GM12878 (cell line): Measurements from ENCODE around the gene KLHL18. TPM values are rescaled to one million over a fixed set of nuclear protein-coding genes. Genes with fewer than 3 reads are reported as not detected.

Experiments used
- ATAC-seq: fragments of 200-7000 bp; cut with Tn5 transposase; 3 replicates; pipeline ENCODE4 v1.9.1; 2020; ENCODE audit warnings: mild to moderate bottlenecking, moderate library complexity
- BruUV-seq: library from RNA; stranded (reverse); fragments of 400-500 nt; replicated peaks from 2 replicates; lab custom pipeline; 2021; lab: Mats Ljungman, UMichigan
- CTCF ChIA-PET: fragments of 300-600 bp; sonication (Branson Sonifier 250); formaldehyde crosslinking; extraction: SDS; loops from one replicate; lab custom pipeline; 2021; ENCODE audit warnings: inconsistent platforms; lab: Yijun Ruan, JAX
- POLR2A ChIA-PET: fragments of 350-600 bp; formaldehyde crosslinking; extraction: SDS; loops from one replicate; lab custom pipeline; 2021; ENCODE audit warnings: inconsistent platforms; lab: Charles Lee
- RAD21 ChIA-PET: fragments of 300-600 bp; sonication (Branson Sonifier 250); formaldehyde crosslinking; loops from one replicate; lab custom pipeline; 2023; ENCODE audit warnings: antibody characterized with exemption; ENCODE audit not compliant: unreplicated experiment; lab: Charles Lee
- SMC1A ChIA-PET: fragments of 300-600 bp; sonication (Branson Sonifier 250); formaldehyde crosslinking; loops from one replicate; lab custom pipeline; 2023; ENCODE audit not compliant: unreplicated experiment, uncharacterized antibody; lab: Charles Lee
- DNase-seq: peaks from one replicate; pipeline ENCODE4 v3.0.0-alpha.2; 2011; ENCODE audit warnings: low read depth, low spot score
- FAIRE-seq: peaks from 3 replicates; lab custom pipeline; 2011; peaks lifted over from hg19 to GRCh38; lab: Jason Lieb, UNC
- H2AFZ ChIP-seq: 2 replicates; pipeline ENCODE4 v1.6.0; 2011; ENCODE audit warnings: low read depth, low read length, control low read depth; ENCODE audit not compliant: control insufficient read depth
- H3K27ac ChIP-seq: 2 replicates; pipeline ENCODE4 v1.5.1; 2011; ENCODE audit warnings: control low read depth; ENCODE audit not compliant: control insufficient read depth, insufficient read depth
- H3K27me3 ChIP-seq, 2 experiments: replicated peaks in 1 of 2; 2 replicates each; pipeline versions ENCODE4 v1.6.0 to v1.6.1; 2011; ENCODE audit warnings: low read length in 1 of 2; ENCODE audit not compliant: control insufficient read depth in 2 of 2, insufficient read depth in 2 of 2
- H3K36me3 ChIP-seq, 2 experiments: 2 replicates each; pipeline ENCODE4 v1.5.1; 2011; ENCODE audit warnings: low read length in 1 of 2; ENCODE audit not compliant: control insufficient read depth in 2 of 2, insufficient read depth in 2 of 2
- H3K4me1 ChIP-seq: 2 replicates; pipeline ENCODE4 v1.6.1; 2011; ENCODE audit warnings: mild to moderate bottlenecking, low read length, moderate library complexity, mixed read lengths; ENCODE audit not compliant: control insufficient read depth, insufficient read depth
- H3K4me2 ChIP-seq: 2 replicates; pipeline ENCODE4 v1.6.0; 2011; ENCODE audit warnings: control low read depth; ENCODE audit not compliant: control insufficient read depth, insufficient read depth
- H3K4me3 ChIP-seq: fragments of 200-600 bp; sonication (generic); 2 replicates; pipeline ENCODE4 v1.5.1; 2016
- H3K79me2 ChIP-seq: 2 replicates; pipeline ENCODE4 v1.6.0; 2011; ENCODE audit warnings: low read length; ENCODE audit not compliant: control insufficient read depth, insufficient read depth
- H3K9ac ChIP-seq: 2 replicates; pipeline ENCODE4 v1.8.0; 2011; ENCODE audit warnings: low read length, control low read depth, mixed read lengths; ENCODE audit not compliant: control insufficient read depth, insufficient read depth
- H3K9me3 ChIP-seq: replicated peaks from 3 replicates; pipeline ENCODE4 v1.5.1; 2011; ENCODE audit warnings: mild to moderate bottlenecking, low read length; ENCODE audit not compliant: control insufficient read depth, insufficient read depth
- H4K20me1 ChIP-seq: 2 replicates; pipeline ENCODE4 v1.6.0; 2011; ENCODE audit not compliant: control insufficient read depth, insufficient read depth
- ATF7 ChIP-seq: fragments of 450-650 bp; IDR thresholded peaks from 2 replicates; pipeline ENCODE4 v1.6.1; 2016; ENCODE audit warnings: low read depth, mild to moderate bottlenecking
- CBX3 ChIP-seq: fragments of 200-600 bp; sonication (generic); IDR thresholded peaks from 2 replicates; pipeline ENCODE4 v1.6.1; 2016; ENCODE audit warnings: low read depth, borderline replicate concordance
- EGR1 ChIP-seq, 2 experiments: IDR thresholded peaks; 1 replicate in 1 of 2; 2 replicates in 1 of 2; pipeline ENCODE4 v1.6.1; 2011 to 2012; ENCODE audit warnings: low read depth in 2 of 2, low read length in 2 of 2, borderline replicate concordance in 1 of 2, mild to moderate bottlenecking in 1 of 2, moderate library complexity in 1 of 2
- GATAD2B ChIP-seq: fragments of 450-650 bp; conservative IDR thresholded peaks from 2 replicates; pipeline ENCODE4 v1.6.1; 2017; ENCODE audit warnings: low read depth, mild to moderate bottlenecking, moderate library complexity
- HSF1 ChIP-seq: fragments of 150-350 bp; IDR thresholded peaks from 2 replicates; pipeline ENCODE4 v1.6.1; 2014; ENCODE audit warnings: mild to moderate bottlenecking, low read depth, low read length
- MLLT1 ChIP-seq: fragments of 450-650 bp; IDR thresholded peaks from 2 replicates; pipeline ENCODE4 v1.6.1; 2016; ENCODE audit warnings: mild to moderate bottlenecking
- RB1 ChIP-seq: fragments of 450-650 bp; formaldehyde crosslinking; IDR thresholded peaks from 2 replicates; pipeline ENCODE4 v1.6.1; 2017; ENCODE audit warnings: mild to moderate bottlenecking, borderline replicate concordance
- RELB ChIP-seq: fragments of 450-650 bp; IDR thresholded peaks from 2 replicates; pipeline ENCODE4 v1.6.1; 2017; ENCODE audit warnings: low read depth, mild to moderate bottlenecking, moderate library complexity
- SREBF1 ChIP-seq: IDR thresholded peaks from 2 replicates; pipeline ENCODE4 v1.6.1; 2012; ENCODE audit warnings: mild to moderate bottlenecking, low read length
- STAT1 ChIP-seq: fragments of 450-650 bp; conservative IDR thresholded peaks from 2 replicates; pipeline ENCODE4 v1.6.1; 2014; ENCODE audit warnings: antibody characterized with exemption, mild to moderate bottlenecking
- STAT3 ChIP-seq: IDR thresholded peaks from 2 replicates; pipeline ENCODE4 v1.6.1; 2011; ENCODE audit warnings: low read depth, low read length, improper control_type of control experiment
- TAF1 ChIP-seq: IDR thresholded peaks from 2 replicates; pipeline ENCODE4 v1.6.1; 2011; ENCODE audit warnings: mild to moderate bottlenecking, low read depth, low read length, borderline replicate concordance
- WRNIP1 ChIP-seq: IDR thresholded peaks from 2 replicates; pipeline ENCODE4 v1.6.1; 2011; ENCODE audit warnings: low read depth, low read length, improper control_type of control experiment, borderline replicate concordance
- WGBS: methylation state at CpG from one replicate; pipeline ENCODE4 v1.1.6; 2016; ENCODE audit warnings: low lambda C conversion rate; ENCODE audit not compliant: insufficient replicate concordance, insufficient coverage; ENCODE audit errors: missing lambda C conversion rate; 5-methylcytosine and 5-hydroxymethylcytosine counted together
- in situ Hi-C: fragments of 300-500 bp; cut with MboI; formaldehyde crosslinking; loops from 9 replicates; pipeline ENCODE4 v1.14.3; 2018; ENCODE audit warnings: mixed read lengths
- intact Hi-C: fragments of 100-400 bp; cut with micrococcal nuclease; formaldehyde crosslinking; loops from one replicate; pipeline ENCODE4 v1.14.2; 2022; ENCODE audit not compliant: unreplicated experiment
- polyA plus RNA-seq, 11 experiments: library from polyadenylated mRNA; depleted of rRNA in 4 of 11; unstranded in 6 of 11; stranded (reverse) in 5 of 11; fragments of >200 nt; fragmentation: Nextera tagmentation in 4 of 11; fragmentation: Illumina TruSeq in 1 of 11; extraction: Ambion mirVana in 4 of 11; extraction: Trizol in 1 of 11; gene quantifications; 1 replicate in 1 of 11; 2 replicates in 10 of 11; pipeline versions ENCODE4 v1.2.1 to v1.2.3, GENCODE V29; 2011 to 2016; ENCODE audit warnings: inconsistent platforms in 2 of 11, missing spikeins in 2 of 11, low read depth in 1 of 11
- total RNA-seq, 4 experiments: library from RNA; depleted of rRNA in 3 of 4; stranded (reverse); fragments of >200 nt in 3 of 4; fragmentation: Illumina TruSeq in 1 of 4; extraction: Trizol in 1 of 4; gene quantifications; 2 replicates each; pipeline versions ENCODE4 v1.2.1 to v1.2.3, GENCODE V29; 2013 to 2021
- TF ChIP-seq, protein P1 (sequence below): fragments of 450-650 bp; IDR thresholded peaks from 2 replicates; pipeline ENCODE4 v1.6.1; 2018; ENCODE audit warnings: mild to moderate bottlenecking, low read depth, moderate library complexity; ENCODE audit not compliant: partially characterized antibody
- TF ChIP-seq, protein P2 (sequence below): IDR thresholded peaks from 2 replicates; pipeline ENCODE4 v1.6.1; 2011; ENCODE audit warnings: borderline replicate concordance, low read depth, mild to moderate bottlenecking, moderate library complexity, low read length; ENCODE audit not compliant: insufficient read depth, poor library complexity, severe bottlenecking

KLHL18 gene
- total and polyA plus RNA-seq, 10 of the 15 experiments (the other 5 are each of a cell fraction or from before 2014, with no cell fraction given), result 24.0 to 69.8 (median 51.7) TPM

- no peak for FAIRE-seq
- Histone ChIP-seq H3K27ac (no peak overlapping the region), H2AFZ (no peak overlapping the region), H3K9ac (no peak overlapping the region), H3K79me2 (no peaks in the 10 kb centered on the region), H3K9me3 (no peaks in the 10 kb centered on the region), H3K36me3 (no peaks in the 10 kb centered on the region), H3K27me3 (no peaks in the 10 kb centered on the region), H4K20me1 (no peaks in the 10 kb centered on the region), H3K4me1 (no peaks in the 10 kb centered on the region), H3K4me3 (no peak overlapping the region), H3K4me2 (no peak overlapping the region)
- intact Hi-C loops, result no loop called here
- ChIA-PET CTCF (interaction anchor here (1.0 to 5.0 kb wide), 10 partner anchors 10 to 118 kb away, joined by 3 to 43 read pairs (median 6); partner anchors contain the start of gene SETD2), POLR2A (no interaction called here), RAD21 (interaction anchor here (0.6 to 2.3 kb wide), 5 partner anchors 31 to 75 kb away, joined by 3 to 28 read pairs (median 6); partner anchors contain the start of genes KIF9 and KLHL18), SMC1A (interaction anchor here (0.6 to 4.3 kb wide), 7 partner anchors 10 to 118 kb away, joined by 3 to 35 read pairs (median 4); no protein-coding TSS in a partner anchor)
- no TSS peak for BruUV-seq
- DNase-seq, result no peak
- ATAC-seq, result no peak
- in situ Hi-C loops, result no loop called here
- WGBS, result 72% methylated on average over 5 of the region's 5 CpGs
- TF ChIP-seq STAT3 (no peak), TAF1 (no peak), STAT1 (no peak), RELB (no peak), EGR1 (IDR thresholded peaks at IDR 0.05; ENCODE audit: borderline replicate concordance in 1 of 2, low read depth in 2 of 2, low read length in 2 of 2) (no peak), SREBF1 (no peak), RB1 (no peak), HSF1 (no peak), GATAD2B (no peak), WRNIP1 (no peak), MLLT1 (no peak), CBX3 (no peak), ATF7 (no peak)
- TF ChIP-seq, protein P1, sequence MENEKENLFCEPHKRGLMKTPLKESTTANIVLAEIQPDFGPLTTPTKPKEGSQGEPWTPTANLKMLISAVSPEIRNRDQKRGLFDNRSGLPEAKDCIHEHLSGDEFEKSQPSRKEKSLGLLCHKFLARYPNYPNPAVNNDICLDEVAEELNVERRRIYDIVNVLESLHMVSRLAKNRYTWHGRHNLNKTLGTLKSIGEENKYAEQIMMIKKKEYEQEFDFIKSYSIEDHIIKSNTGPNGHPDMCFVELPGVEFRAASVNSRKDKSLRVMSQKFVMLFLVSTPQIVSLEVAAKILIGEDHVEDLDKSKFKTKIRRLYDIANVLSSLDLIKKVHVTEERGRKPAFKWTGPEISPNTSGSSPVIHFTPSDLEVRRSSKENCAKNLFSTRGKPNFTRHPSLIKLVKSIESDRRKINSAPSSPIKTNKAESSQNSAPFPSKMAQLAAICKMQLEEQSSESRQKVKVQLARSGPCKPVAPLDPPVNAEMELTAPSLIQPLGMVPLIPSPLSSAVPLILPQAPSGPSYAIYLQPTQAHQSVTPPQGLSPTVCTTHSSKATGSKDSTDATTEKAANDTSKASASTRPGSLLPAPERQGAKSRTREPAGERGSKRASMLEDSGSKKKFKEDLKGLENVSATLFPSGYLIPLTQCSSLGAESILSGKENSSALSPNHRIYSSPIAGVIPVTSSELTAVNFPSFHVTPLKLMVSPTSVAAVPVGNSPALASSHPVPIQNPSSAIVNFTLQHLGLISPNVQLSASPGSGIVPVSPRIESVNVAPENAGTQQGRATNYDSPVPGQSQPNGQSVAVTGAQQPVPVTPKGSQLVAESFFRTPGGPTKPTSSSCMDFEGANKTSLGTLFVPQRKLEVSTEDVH, result no peak
- TF ChIP-seq, protein P2, sequence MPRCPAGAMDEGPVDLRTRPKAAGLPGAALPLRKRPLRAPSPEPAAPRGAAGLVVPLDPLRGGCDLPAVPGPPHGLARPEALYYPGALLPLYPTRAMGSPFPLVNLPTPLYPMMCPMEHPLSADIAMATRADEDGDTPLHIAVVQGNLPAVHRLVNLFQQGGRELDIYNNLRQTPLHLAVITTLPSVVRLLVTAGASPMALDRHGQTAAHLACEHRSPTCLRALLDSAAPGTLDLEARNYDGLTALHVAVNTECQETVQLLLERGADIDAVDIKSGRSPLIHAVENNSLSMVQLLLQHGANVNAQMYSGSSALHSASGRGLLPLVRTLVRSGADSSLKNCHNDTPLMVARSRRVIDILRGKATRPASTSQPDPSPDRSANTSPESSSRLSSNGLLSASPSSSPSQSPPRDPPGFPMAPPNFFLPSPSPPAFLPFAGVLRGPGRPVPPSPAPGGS, result no peak
Measured at GRCh38 chr3:47251689-47252088, 31.1 kb upstream of the KLHL18 start.
